ENCODE results near the gene SAMD14.

Gene SAMD14

DNA sequence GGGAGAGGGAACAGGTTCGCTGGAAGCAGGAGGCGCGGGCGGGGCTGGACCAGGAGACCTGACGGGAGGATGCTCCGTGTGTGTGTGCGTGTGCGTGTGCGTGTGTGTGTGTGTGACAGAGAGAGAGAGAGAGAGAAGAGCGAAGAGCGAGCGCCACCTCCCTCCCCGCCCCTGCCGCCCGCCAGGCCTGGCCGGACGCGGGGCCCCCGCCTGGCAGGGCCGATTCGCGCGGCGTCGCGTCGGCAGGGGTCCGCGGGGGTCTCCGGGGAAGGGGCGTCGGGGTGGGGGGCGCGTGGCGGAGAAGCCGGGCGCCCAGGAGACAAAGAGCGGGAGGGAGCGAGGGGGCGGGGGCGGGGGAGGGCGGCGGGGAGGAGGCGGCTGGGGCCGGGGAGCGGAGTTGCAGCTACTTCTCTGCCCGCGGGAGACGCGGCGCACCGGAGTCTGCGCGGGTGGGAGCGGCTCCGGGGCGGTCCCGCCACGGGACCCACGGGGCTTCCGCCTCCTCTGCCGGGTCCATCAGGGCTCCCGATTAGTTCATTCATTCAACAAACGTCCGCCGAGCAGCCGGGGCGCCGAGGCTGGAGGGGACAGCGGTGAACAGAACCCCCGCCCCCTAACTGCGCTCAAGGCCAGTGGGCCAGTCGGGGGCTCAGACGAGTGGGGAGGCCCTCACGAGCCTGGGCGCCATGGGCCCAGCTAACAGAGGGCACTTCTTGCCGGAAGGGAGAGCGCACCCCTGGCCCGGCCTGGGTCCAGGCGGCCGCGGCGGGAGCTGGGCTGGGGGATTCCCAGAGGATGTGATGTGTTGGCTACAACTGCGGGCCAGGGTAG lies at the start of gene SAMD14:
SAMD14 (minus strand) TSS at position 433 of the 831 bp plus-strand sequence. CDS start 5,201 bp downstream, outside the sequence.
- DNase-seq = peak; percentile 41 to 43

- peak; percentile 41 to 43 for DNase-seq
These were observed 48.2 kb upstream of the SAMD14 start for GRCh38 chr17:50177983-50178834.

- DNase-seq = no peak
These were observed 47.5 kb upstream of the SAMD14 start for GRCh38 chr17:50177476-50177875.

DNA sequence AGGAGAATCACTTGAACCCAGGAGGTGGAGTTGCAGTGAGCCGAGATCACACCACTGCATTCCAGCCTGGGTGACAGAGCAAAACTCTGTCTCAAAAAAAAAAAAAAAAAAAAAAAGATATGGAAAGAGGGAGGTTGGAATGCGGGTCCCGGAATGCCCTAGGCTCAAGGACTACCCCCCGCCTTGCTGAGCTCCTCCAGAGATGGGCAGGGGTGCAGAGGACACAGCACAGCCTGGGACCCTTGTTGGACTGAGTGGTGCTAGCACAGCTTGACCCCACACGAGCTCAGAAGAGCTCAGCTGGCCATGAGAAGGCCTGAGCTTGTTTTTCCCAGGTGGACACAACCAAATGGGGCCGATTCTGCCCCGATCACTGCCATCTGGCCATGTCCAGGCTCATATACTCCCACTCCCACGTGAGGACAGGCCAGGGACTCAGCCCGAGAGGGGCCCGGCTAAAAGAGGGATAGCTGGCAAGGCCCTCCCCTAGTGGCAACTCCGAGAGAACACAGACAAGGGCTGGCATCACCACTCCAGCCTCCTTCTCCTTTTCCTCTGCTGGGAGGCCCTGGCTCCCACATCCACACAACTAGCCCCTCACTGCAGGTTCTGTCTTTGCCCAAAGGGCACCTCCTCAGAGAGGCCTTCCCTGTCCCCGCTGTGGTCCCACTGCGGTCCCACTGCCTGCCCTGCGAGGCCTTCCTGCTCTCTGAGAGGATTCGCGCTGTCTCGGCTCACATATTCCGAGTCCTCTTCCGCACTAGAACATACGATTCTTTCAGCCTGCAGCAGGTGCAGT lies 46.8 kb upstream of the SAMD14 start:
- DNase-seq = no peak

- DNase-seq = no peak
These were observed 45.3 kb upstream of the SAMD14 start for GRCh38 chr17:50175035-50175807.

DNA sequence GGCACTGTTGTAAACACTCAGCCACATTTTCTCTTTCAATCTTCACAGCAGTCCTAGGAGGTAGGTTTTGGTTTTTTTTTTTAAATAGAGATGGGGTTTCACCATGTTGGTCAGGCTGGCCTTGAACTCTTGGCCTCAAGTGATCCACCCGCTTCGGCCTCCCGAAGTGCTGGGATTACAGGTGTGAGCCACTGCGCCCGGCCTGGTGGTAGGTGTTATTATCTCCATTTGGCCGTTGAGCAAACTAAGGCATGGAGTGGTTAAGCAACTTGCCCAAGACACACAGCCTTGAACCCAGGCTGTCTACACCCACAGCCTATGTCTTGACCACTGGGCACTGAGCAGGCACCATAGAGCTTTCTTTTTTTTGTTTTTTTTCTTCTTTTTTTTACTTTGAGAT lies 44.5 kb upstream of the SAMD14 start:
- no peak for DNase-seq

DNA sequence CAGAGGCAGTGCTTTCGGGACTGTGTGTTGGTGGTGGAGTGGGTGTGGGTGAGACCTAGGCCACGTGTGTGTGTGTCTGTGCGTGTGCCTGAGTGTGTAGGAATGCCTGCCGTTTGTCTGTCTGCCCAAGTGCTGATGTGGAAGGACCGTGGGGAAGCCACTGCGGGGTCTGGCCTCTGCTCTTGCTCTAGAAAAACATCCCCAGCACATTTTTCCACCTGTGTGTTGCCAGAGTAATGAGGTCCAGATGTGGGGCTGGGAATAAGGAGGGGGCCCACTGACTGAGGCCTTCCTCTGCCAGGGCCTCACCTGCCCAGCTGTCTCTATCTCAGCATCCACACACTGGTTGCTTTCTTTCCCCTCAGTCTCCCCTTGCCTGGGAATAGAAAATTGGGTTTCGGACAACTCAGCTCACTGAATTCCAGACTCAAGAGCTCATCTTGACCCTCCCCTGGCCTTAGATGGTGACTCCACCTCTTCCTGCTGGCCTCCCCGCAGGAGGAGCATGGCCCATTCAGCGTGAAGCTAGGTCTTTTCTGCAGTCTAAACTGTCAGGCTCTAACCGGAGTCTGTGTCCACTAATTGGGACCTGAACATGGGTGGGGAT lies 43.5 kb upstream of the SAMD14 start:
- no peak for DNase-seq

GRCh38 chr17:50172936-50173334 lies 43.0 kb upstream of the SAMD14 start:
- DNase-seq = no peak

- DNase-seq = no peak
These were observed 42.2 kb upstream of the SAMD14 start for GRCh38 chr17:50172130-50172529.

DNA sequence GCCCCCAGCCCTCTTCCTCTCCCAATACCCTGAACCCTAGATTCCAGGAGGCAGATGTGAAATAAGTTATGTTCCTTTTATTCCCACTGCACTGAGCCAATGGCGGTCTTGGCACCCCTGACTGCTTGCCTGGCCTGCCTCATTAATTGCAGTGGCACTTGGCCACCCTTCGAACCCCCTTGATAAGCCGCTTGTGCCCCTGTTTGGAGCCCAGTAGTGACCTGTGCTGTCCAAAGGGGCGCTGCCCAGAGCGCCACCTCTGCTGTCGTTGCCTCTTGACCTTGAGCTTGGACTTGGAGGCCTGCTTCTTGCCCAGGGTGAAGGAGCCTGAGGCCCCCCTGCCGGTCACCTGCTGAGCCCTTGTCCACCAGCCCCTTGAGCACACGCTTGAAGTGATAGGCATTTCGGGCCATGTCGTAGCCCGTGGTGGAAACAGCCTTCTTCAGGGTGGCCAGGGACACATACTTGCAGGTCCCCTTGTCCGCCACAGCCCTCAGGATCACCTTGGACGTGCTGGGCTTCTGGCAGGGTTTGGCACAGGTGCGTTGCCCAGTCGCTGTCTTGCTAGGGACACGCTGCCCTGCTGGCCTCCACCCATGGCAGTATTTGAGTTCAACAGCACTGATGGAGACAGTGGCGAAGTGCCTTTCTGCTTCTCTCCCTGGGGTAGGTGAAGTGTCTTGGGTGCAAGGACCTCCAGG lies 41.6 kb upstream of the SAMD14 start:
- no peak for DNase-seq

- no peak for DNase-seq
These were observed 40.9 kb upstream of the SAMD14 start for GRCh38 chr17:50170662-50171370.

DNA sequence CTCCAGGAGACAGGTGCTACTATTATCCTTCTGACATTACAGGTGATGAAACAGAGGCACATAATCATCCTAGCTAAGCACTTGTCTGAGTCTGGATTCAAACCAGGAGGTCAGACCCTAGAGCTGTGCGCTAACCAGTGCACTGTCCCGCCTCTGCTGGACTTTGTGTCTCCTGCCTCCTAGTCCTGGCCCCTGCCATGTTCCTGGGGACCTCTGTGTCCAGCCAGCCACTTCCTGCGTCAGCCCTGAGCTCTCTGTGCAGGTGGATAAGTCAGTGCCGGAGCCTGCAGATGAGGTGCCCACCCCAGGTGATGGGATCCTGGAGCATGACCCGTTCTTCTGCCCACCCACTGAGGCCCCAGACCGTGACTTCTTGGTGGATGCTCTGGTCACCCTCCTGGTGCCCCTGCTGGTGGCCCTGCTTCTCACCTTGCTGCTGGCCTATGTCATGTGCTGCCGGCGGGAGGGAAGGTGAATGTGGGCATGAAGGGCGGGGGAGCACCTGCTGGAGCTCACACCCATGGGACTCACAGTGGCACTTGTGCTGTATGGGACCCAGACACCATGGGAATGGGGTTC lies 40.0 kb upstream of the SAMD14 start:
- DNase-seq = no peak

DNA sequence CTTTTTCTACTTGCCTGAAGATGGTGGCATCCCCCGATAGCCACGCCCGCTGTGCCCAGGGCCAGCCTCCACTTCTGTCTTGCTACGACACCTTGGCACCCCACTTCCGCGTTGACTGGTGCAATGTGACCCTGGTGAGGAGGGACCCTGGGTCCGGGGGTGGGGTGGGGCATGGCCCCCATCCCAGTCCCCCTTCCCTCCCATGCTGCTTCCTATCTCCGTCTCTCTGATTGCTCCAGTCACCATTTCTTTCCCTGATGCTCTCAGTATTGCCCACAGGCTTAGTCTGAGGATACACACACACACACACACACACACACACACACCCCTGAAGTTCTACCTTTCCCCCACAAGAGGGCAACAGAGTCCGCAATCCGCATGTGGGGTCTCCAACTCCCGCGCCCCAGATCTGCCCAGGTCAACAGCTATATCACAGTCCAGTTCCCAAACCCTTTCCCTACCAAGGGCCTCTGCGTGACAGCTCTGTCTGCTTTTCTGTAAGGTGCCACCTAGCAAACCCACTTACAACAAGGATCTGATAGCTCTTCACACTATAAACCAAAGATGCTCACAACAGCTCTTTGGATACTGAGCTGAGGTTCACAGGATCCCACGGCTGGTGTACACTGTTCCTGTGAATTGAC lies 39.3 kb upstream of the SAMD14 start:
- DNase-seq = peak; percentile 33 to 39

- no peak for DNase-seq
These were observed 38.4 kb upstream of the SAMD14 start for GRCh38 chr17:50168319-50168718.

- DNase-seq = no peak
These were observed 37.4 kb upstream of the SAMD14 start for GRCh38 chr17:50167371-50167770.

- DNase-seq = no peak
These were observed 36.7 kb upstream of the SAMD14 start for GRCh38 chr17:50166518-50167181.

DNA sequence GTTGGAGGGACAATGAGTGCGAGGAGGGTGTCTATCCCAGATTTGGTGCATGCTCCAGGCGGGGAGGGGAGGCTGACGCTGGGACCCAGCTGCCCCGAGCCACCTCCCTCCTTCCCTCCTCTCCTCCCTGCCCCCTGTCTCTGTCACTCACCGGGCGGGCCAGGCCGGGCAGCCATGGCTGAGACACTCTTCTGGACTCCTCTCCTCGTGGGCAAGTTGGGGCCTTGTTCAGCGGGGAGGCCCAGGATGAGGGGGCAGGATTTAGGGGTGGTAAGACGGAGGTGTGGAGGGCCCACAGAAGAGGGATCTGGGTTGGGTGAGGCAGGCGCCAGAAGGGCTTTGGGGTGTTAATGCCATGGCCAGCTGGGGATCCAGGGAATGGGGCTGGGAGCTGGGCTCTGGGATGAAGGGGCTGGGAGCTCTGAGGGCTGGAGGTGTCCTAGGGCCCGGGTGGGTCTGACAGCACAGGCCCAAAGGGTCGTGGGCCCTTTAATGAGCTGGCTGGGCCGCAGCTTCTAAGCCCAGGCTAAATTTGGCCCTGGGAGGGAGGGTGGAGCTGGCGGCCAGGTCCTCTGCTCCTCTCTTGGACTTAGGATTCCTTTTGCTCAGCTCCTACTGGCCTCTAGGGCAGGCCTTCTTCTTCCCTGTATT lies 36.0 kb upstream of the SAMD14 start, which contains the start of gene SGCA:
SGCA (plus strand) TSS at position 139 of the 651 bp plus-strand sequence; CDS start at position 175, 36 bp downstream.
- DNase-seq = no peak

DNA sequence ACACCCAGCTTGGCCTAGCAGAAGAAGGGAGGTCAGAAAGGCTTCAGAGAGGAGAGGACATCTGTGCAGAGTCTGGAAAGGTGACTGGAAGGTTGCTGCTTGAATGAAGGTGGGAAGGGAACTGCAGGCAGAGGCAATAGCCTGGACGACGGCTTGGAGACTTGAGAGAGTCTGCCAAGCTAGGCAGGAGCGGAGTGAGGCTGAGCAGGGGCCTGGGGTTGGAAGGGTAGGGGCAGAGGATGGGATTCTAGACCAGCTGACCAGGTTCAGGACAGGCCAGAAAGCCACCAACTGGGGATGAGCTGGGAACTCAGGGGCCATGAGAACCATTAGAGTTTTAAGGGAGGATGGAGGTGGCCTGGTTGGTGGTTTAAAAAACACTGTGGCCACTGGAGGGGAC lies 35.5 kb upstream of the SAMD14 start:
- DNase-seq = no peak

Data from activated CD4-positive, alpha-beta T cell treated with anti-CD3 and anti-CD28 coated beads, Interleukin-2, amount 50 U/mL, for 4 hours (primary cell).